Adipocyte (in vitro differentiated cells): ENCODE results near the gene SLA2.
"Not testable (repeated sequence)": the region's sequence is repeated elsewhere in the genome, so short reads cannot be mapped to it uniquely, and the experiment has no call there.

Source experiments
- DNase-seq: peaks from one replicate; pipeline ENCODE4 v3.0.0-alpha.2; 2015; ENCODE audit warnings: low read depth
- H3K27me3 ChIP-seq: replicated peaks from 2 replicates; pipeline ENCODE4 v1.7.0; 2013; ENCODE audit warnings: mild to moderate bottlenecking, low read length, moderate library complexity; ENCODE audit not compliant: control insufficient read depth, insufficient read depth
- H3K36me3 ChIP-seq: 2 replicates; pipeline ENCODE4 v1.7.0; 2013; ENCODE audit warnings: low read length, mild to moderate bottlenecking, moderate library complexity; ENCODE audit not compliant: control insufficient read depth, insufficient read depth, severe bottlenecking
- H3K4me1 ChIP-seq: 2 replicates; pipeline ENCODE4 v1.7.0; 2013; ENCODE audit warnings: mild to moderate bottlenecking, low read length, moderate library complexity; ENCODE audit not compliant: control insufficient read depth, insufficient read depth
- H3K4me3 ChIP-seq: 2 replicates; pipeline ENCODE4 v1.7.0; 2013; ENCODE audit warnings: mild to moderate bottlenecking, low read length, moderate library complexity
- H3K9ac ChIP-seq: 2 replicates; pipeline ENCODE4 v1.7.0; 2013; ENCODE audit warnings: mild to moderate bottlenecking, low read length, moderate library complexity
- H3K9me3 ChIP-seq: 2 replicates; pipeline ENCODE4 v1.7.0; 2013; ENCODE audit warnings: mild to moderate bottlenecking, low read length, moderate library complexity; ENCODE audit not compliant: control insufficient read depth

SLA2 gene, protein sequence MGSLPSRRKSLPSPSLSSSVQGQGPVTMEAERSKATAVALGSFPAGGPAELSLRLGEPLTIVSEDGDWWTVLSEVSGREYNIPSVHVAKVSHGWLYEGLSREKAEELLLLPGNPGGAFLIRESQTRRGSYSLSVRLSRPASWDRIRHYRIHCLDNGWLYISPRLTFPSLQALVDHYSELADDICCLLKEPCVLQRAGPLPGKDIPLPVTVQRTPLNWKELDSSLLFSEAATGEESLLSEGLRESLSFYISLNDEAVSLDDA

DNA sequence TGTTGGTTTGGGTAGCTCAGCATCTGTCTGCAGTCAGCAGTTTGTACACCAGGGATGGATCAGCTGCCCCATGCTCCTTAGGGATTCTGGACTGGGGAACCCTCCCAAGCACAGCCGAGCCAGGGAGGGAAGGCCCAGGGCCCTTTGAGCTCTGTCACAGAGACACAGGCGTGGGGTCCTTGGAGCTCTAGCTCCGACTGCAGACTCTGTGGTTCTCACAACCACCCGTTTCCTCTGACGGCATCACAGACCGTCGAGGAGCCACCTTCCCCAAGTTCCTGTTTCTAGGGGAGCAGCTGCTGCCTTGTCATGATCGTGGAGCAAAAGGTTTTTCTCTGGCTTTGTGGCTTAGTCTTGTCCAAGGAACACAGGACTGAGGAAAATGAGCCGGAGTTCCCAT lies at the start of gene SLA2:
Gene SLA2, minus strand, starts transcription at position 199 of the 400 bp plus-strand sequence. CDS start 4,861 bp downstream, outside the sequence.
- no peak for DNase-seq
- Histone ChIP-seq H3K9me3 (no peaks in the 10 kb centered on the region), H3K27me3 (no peaks in the 10 kb centered on the region), H3K4me1 (no peaks in the 10 kb centered on the region), H3K9ac (no peak within 1 kb of the TSS), H3K4me3 (no peak within 1 kb of the TSS), H3K36me3 (no peaks in the 10 kb centered on the region)

DNA sequence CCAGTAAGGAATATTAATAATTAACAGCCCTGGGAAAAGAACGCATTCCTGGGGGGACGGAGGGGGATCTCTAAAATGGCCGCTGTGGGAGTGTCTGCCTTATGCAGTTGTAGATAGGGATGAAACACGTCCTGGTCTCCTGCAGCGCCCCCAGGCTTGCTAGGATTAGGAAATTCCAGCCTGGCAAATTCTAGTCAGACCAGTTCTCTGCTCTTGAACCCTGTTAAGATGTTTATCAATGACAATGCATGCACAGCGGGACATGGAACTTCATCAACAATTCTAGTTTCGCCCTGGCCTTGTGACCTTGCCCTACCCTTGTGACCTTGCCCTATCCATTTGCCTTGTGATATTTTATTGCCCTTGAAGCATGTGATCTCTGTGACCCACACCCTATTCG lies 49.5 kb upstream of the SLA2 start:
- H3K9me3 ChIP-seq, H3K4me3 ChIP-seq, DNase-seq, H3K27me3 ChIP-seq, H3K36me3 ChIP-seq, H3K4me1 ChIP-seq, H3K9ac ChIP-seq: not testable (repeated sequence)

DNA sequence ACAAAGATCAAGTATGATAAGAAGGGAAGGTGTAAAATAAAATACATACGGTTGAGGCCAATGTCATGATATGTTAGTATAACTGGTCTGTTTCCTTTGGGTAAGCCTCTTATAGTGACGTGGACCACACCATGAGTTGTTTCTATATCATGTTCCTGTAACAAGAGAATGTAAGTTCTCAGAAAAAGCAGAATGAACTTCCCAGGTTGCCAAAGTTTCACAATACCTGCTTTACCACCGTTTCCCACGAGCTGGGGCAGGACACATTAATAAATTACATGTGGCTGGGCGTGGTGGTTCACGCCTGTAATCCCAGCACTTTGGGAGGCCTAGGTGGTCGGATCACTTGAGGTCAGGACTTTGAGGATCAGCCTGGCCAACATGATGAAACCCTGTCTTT lies 42.6 kb upstream of the SLA2 start:
- no peaks in the 10 kb centered on the region for H3K4me1 ChIP-seq
- no peak overlapping the region for H3K4me3 ChIP-seq
- no peaks in the 10 kb centered on the region for H3K36me3 ChIP-seq
- no peak overlapping the region for H3K9ac ChIP-seq
- no peak for DNase-seq
- no peaks in the 10 kb centered on the region for H3K27me3 ChIP-seq
- no peaks in the 10 kb centered on the region for H3K9me3 ChIP-seq

DNA sequence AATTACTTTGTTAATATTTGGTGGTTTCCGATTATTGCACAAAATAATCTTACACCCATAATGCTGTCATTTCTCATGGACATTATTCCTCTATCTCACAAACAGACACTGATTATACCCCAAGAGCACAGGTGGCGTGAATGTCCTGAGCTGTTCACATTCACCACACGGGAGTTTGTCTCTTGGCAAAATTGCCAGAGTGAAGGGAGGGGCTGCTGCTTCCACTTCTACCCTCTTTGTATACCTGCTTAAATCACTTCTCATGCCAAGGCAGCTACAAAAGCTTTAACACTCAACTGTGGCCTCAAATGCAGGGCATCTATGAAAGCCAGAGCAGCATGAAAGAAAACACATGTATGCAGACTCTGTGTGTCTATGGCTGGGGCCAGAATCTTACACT lies 41.9 kb upstream of the SLA2 start:
- Histone ChIP-seq H3K9ac (no peak overlapping the region), H3K4me3 (no peak overlapping the region), H3K36me3 (no peaks in the 10 kb centered on the region), H3K4me1 (no peaks in the 10 kb centered on the region), H3K9me3 (no peaks in the 10 kb centered on the region), H3K27me3 (no peaks in the 10 kb centered on the region)
- DNase-seq = no peak

DNA sequence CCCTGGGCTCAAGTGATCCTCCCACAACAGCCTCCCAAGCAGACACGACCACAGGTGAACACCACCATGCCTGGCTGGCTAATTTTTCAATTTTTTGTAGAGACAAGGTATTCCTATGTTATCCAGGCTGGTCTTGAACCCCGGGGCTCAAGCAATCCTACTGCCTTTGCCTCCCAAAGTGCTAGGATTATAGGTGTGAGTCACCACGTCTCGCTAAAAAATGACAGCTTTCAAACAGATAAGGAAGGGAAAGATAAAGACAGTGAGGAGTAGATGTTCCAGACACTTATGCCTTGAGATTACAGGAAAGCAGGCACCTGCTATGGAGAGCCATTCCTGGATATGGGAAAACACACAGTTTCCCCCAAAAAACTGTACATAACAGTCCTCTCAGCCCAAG lies 40.9 kb upstream of the SLA2 start:
- Histone ChIP-seq H3K4me3 (no peak overlapping the region), H3K27me3 (no peaks in the 10 kb centered on the region), H3K4me1 (no peaks in the 10 kb centered on the region), H3K9ac (no peak overlapping the region), H3K9me3 (no peaks in the 10 kb centered on the region), H3K36me3 (peaks cover 6% of the 10 kb centered on the region)
- DNase-seq = no peak

DNA sequence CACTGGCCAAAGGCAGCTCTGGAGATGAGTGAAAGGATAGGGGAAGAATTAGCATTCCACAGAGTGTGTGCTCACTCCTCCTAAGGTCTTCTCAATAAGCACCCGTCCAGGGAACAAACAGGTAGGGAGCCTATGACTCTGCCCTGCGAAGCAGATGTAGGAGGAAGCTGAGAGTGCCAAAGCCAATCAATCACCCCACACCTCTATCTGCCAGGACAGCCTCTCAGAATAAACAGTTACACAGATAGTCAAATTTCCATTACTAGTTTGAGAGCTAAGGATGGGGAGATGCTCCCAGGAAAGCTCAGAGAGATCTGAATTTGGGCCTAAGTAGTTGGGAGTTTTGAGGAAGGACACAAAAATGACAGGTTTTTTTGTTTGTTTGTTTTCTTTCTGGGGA lies 40.5 kb upstream of the SLA2 start:
- H3K4me3 ChIP-seq = no peak overlapping the region
- no peak for DNase-seq
- no peaks in the 10 kb centered on the region for H3K4me1 ChIP-seq
- no peak overlapping the region for H3K9ac ChIP-seq
- peaks cover 6% of the 10 kb centered on the region for H3K36me3 ChIP-seq
- no peaks in the 10 kb centered on the region for H3K9me3 ChIP-seq
- H3K27me3 ChIP-seq = no peaks in the 10 kb centered on the region

DNA sequence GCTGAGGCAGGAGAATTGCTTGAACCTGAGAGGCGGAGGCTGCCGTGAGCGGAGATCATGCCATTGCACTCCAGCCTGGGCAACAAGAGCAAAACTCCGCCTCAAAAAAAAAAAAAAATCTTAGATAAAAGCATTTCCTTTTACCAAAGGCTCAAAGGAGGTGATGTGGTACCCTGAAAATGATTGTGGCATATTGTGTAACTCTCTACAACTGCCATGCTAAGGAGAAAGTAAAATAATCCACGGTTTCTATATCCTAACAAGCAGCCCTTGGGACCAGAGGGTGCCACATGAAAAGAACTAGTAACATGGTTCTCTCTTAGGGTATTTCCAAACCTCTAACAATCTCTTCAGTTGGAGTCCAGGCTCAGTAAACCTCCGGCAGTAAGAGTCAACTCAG lies 38.8 kb upstream of the SLA2 start:
- no peaks in the 10 kb centered on the region for H3K27me3 ChIP-seq
- H3K9ac ChIP-seq = no peak overlapping the region
- no peaks in the 10 kb centered on the region for H3K4me1 ChIP-seq
- no peak for DNase-seq
- peaks cover 6% of the 10 kb centered on the region for H3K36me3 ChIP-seq
- H3K4me3 ChIP-seq = no peak overlapping the region
- H3K9me3 ChIP-seq = no peaks in the 10 kb centered on the region

DNA sequence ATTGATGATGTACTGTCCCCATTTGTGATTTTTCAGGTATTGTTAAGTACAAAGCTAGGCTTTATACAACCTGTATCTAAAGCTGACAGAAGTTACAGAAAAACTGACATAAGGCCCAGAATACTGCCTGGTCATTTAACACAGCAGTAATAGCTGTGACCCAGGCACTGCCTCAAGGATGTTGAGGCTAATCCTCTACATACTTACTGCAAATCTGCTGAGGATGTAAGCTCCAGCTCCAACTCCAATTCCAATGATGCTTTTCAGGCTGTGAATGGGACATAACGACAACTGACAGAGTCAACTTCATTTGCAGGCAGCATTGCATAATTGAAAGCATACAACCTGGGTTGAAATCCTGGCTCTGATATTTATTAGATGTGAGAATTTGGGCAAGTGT lies 36.3 kb upstream of the SLA2 start:
- H3K4me1 ChIP-seq = no peaks in the 10 kb centered on the region
- DNase-seq = no peak

DNA sequence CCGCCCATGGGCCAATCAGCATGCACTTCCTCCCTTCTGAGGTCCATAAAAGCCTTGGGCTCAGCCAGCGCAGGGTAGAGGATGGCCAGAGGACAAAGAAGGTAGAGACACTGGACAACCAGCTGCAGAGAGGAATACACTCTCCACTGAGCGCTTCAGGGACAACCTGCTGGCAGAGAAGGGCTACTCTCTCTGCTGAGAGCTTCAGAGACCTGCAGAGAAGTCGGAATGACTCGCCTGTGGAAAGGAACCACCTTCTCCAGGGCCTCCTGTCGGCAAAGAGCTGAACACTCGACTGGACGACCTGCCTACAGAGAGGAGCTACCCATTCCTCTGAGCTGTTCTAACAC lies 31.4 kb upstream of the SLA2 start:
- H3K9me3 ChIP-seq = no peaks in the 10 kb centered on the region

More for the DNA sequence above, 36.3 kb upstream of the SLA2 start:
- H3K36me3 ChIP-seq = peaks cover 6% of the 10 kb centered on the region
- no peak overlapping the region for H3K9ac ChIP-seq
- H3K27me3 ChIP-seq = no peaks in the 10 kb centered on the region
- no peaks in the 10 kb centered on the region for H3K9me3 ChIP-seq
- no peak overlapping the region for H3K4me3 ChIP-seq

DNA sequence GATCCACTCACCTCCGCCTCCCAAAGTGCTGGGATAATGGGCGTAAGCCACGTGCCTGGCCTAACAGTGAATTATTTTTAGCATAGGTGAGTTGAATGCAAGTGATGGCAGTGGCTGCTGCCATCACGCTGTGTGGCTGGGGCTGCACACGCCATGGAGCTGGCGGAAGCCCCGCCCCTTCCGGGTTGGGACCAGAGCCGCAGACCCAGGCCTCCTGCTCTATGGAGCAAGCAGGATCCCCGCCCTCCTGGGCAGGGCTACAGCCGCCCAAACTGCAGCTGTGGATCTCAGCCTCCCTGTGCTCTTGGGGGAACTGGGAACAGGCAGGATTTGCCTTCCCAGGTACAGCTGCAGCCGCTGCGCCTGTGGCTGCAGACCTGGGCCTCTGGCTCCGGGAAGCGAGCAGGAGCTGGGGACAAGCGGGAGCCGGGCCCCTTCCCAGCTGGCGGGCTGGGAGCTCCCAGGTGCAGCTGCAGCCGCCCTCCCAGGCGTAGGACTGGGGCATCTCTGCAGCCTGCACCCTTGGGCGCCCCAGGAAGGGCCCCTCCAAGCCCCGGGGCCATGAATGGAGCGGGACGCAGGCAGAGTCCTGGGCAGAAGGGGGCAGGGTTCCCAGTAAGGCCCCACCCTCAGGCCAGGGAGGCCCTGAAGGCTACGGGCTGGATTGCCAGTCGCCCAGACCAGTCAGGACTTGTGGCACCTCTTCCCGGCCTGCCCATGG lies 30.9 kb upstream of the SLA2 start:
- no peaks in the 10 kb centered on the region for H3K36me3 ChIP-seq

More for the DNA sequence above, 31.4 kb upstream of the SLA2 start:
- no peak overlapping the region for H3K4me3 ChIP-seq
- no peak overlapping the region for H3K9ac ChIP-seq
- no peak for DNase-seq
- H3K4me1 ChIP-seq = no peaks in the 10 kb centered on the region
- no peaks in the 10 kb centered on the region for H3K27me3 ChIP-seq
- H3K36me3 ChIP-seq = peaks cover 5% of the 10 kb centered on the region

DNA sequence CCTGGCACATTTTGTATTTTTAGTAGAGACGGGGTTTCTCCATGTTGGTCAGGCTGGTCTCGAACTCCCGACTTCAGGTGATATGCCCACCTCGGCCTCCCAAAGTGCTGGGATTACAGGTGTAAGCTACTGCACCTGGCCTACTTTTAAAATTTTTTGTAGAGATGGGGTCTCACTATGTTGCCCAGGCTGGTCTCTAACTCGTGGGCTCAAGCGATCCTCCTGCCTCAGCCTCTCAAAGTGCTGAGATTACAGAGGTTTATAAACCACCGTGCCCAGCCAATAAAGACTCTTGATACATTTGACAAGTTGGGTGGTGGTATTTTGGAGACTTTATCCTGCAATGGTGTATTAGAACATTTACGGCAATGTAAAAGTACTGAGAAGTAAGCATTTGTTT lies 29.5 kb upstream of the SLA2 start:
- H3K36me3 ChIP-seq, DNase-seq, H3K9ac ChIP-seq, H3K4me1 ChIP-seq, H3K4me3 ChIP-seq, H3K9me3 ChIP-seq, H3K27me3 ChIP-seq: not testable (repeated sequence)

More for the DNA sequence above, 30.9 kb upstream of the SLA2 start:
- no peaks in the 10 kb centered on the region for H3K9me3 ChIP-seq
- no peaks in the 10 kb centered on the region for H3K27me3 ChIP-seq
- no peak overlapping the region for H3K4me3 ChIP-seq
- no peak overlapping the region for H3K9ac ChIP-seq
- no peak for DNase-seq
- no peaks in the 10 kb centered on the region for H3K4me1 ChIP-seq

DNA sequence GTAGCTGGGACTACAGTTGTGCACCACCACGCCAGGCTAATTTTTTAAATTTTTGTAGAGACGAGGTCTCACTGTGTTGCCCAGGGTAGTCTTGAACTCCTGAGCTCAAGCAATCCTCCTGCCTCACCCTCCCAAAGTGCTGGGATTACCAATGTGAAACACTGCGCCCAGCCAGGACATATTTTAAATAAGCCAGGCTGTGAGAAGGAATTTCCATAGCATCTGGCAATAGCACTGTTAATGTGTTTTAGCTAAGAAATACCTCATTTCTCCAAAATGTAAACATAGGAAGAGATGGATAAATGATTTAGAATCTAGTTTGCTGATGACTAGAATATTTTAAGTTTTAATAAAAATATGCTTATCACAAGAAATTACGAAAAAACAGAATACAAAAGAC lies 27.0 kb upstream of the SLA2 start:
- no peak for DNase-seq
- Histone ChIP-seq H3K27me3 (no peaks in the 10 kb centered on the region), H3K36me3 (peaks cover 4% of the 10 kb centered on the region), H3K9ac (no peak overlapping the region), H3K9me3 (no peaks in the 10 kb centered on the region), H3K4me3 (no peak overlapping the region), H3K4me1 (no peaks in the 10 kb centered on the region)
